ENCODE results near the gene MOV10L1.

The MOV10L1 gene

DNA sequence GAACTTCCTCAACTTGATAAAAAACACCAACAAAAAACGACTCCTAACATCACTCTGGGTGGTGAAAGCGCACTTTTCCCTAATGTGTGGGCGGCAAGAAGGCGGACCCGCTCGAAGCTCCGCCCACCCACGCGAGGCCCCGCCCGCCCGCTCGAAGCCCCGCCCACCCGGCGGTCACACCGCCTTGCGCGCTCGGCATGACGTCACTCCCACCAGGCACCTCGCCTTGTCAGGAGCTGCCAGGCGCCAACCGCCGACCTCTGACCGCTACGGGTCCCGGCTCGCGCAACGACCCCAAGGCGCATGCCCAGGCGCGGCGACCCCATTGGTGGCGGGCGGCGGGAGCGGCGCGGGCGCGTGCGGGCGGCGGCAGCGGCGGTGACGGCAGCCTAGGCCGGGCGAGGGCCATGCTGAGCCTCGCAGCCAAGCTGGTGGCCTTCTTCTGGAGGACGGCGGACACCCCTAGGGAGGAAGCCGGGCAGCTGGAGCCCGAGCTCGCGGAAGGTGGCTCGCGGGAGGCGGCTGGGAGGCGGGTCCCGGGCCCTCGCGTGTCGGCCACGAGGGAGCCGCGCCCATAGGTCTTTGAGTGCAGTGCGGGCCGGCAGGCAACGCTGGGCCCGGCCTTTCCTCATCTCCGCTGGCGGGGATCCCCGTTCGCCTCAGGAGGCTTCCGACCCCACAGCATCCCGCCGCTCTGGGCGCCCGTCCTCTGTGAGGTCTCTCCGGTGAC lies at the start of gene MOV10L1:
Gene MOV10L1, plus strand, starts transcription at position 325 of the 730 bp plus-strand sequence. Its CDS starts 83 bp downstream, at position 408.
- no peak within 1 kb of the TSS for H3K4me3 ChIP-seq (ENCODE audit: control insufficient read depth, low read depth, low read length)
- peak; percentile 45 for DNase-seq (ENCODE audit: low read depth)
- TF ChIP-seq CTCF (conservative IDR thresholded peaks at IDR 0.05; ENCODE audit: control insufficient read depth, insufficient read depth, low read depth, low read length): no peak

DNA sequence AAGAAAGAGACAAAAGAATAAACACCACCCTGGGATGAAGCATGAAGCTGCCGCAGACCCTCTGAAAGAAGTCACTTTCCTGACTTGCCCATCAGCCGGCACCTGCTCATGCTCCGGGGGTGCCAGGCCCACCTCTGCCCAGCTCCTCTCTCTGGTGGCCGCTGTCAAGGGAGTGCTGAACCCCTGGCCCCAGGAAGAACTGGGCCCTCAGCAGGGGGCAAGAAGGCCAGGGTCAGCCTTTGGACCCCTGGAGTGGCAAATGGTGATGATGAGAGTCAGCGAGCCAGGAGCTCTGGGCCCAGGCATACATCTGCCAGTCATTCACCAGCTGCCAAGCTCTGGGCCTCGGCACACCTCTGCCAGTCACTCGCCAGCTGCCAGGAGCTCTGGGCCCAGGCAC lies 49.1 kb upstream of the MOV10L1 start:
- TF ChIP-seq CTCF (conservative IDR thresholded peaks at IDR 0.05; ENCODE audit: control insufficient read depth, insufficient read depth, low read depth, low read length): no peak
- DNase-seq (ENCODE audit: low read depth): no peak
- no peak overlapping the region for H3K4me3 ChIP-seq (ENCODE audit: control insufficient read depth, low read depth, low read length)

GRCh38 chr22:50041361-50042065 lies 48.3 kb upstream of the MOV10L1 start:
- no peak for TF ChIP-seq CTCF (conservative IDR thresholded peaks at IDR 0.05; ENCODE audit: control insufficient read depth, insufficient read depth, low read depth, low read length)
- no peak overlapping the region for H3K4me3 ChIP-seq (ENCODE audit: control insufficient read depth, low read depth, low read length)
- DNase-seq (ENCODE audit: low read depth): no peak

- no peak for TF ChIP-seq CTCF (conservative IDR thresholded peaks at IDR 0.05; ENCODE audit: control insufficient read depth, insufficient read depth, low read depth, low read length)
- DNase-seq (ENCODE audit: low read depth): no peak
- H3K4me3 ChIP-seq (ENCODE audit: control insufficient read depth, low read depth, low read length): no peak overlapping the region
Observed at GRCh38 chr22:50044485-50045118, 45.2 kb upstream of the MOV10L1 start.

DNA sequence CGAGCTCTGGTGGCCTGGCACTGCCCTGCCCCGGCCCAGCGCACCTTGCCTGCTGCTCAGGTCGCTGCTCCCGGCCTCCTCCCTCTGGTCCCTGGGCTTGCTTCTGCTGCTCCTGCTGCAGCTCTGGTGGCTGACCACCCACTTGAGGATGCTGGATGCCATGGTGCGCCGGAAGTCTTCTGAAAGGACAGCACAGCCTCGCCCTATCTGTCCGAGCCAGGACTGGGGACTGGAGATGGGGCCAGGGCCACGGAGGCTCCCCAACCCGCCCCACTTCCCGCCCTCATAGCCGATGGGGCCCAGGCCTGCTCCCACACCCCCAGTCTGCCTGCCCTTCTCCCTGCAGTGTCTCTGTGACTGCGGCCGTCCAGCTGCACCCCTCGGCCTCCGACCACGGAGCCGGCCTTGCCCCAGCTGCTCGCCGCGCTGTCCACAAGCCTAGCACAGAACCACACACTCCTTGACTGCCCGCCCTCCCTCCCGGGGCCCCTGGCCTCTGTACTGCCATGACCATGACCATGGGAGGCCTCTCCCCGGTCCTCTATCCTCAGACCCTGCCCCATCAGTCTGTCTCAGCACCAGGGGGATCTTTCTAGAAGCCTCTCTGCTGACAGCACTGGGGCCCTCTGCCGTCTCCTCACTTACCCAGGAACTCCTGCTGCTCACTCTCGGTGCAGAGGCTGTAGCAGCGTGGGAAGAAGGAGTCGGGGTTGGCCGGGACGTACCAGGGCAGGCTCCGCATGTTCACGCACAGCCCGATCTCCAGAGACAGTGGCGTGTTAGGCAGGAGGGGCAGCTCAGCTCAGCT lies 44.4 kb upstream of the MOV10L1 start:
- DNase-seq (ENCODE audit: low read depth): no peak
- H3K4me3 ChIP-seq (ENCODE audit: control insufficient read depth, low read depth, low read length): no peak overlapping the region
- no peak for TF ChIP-seq CTCF (conservative IDR thresholded peaks at IDR 0.05; ENCODE audit: control insufficient read depth, insufficient read depth, low read depth, low read length)

DNA sequence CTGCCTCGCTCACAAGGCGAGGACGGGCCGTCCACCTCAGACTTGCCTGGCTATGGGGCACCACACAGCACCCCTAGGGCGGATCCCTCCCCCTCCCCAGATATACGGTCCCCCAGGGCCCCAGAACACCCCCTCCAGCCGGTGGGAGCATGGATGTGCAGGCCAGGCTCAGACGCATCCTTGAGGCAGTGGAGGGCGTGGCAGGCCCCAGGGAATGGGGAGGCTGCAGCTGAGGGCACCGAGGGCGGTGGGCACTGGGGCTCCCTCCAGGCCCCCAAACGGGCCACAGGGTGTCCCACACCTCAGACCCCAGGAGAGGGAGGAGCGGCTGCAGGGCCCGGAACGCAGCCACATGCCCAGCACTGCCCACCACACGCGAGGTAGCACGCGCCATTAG lies 43.8 kb upstream of the MOV10L1 start:
- DNase-seq (ENCODE audit: low read depth): no peak
- no peak for TF ChIP-seq CTCF (conservative IDR thresholded peaks at IDR 0.05; ENCODE audit: control insufficient read depth, insufficient read depth, low read depth, low read length)
- no peak overlapping the region for H3K4me3 ChIP-seq (ENCODE audit: control insufficient read depth, low read depth, low read length)
